HG03175 (cell line): ENCODE results near the gene KMT2B.
A peak's percentile ranks its signal among the peaks of the same experiment; 100 is the strongest.
"Not testable (repeated sequence)": the region's sequence is repeated elsewhere in the genome, so short reads cannot be mapped to it uniquely, and the experiment has no call there.

Experiments
- ATAC-seq: cut with Tn5 transposase; IDR thresholded peaks from one replicate; pipeline ENCODE4 v1.9.1; 2021; ENCODE audit warnings: mild to moderate bottlenecking, moderate library complexity; ENCODE audit not compliant: unreplicated experiment

KMT2B gene

DNA sequence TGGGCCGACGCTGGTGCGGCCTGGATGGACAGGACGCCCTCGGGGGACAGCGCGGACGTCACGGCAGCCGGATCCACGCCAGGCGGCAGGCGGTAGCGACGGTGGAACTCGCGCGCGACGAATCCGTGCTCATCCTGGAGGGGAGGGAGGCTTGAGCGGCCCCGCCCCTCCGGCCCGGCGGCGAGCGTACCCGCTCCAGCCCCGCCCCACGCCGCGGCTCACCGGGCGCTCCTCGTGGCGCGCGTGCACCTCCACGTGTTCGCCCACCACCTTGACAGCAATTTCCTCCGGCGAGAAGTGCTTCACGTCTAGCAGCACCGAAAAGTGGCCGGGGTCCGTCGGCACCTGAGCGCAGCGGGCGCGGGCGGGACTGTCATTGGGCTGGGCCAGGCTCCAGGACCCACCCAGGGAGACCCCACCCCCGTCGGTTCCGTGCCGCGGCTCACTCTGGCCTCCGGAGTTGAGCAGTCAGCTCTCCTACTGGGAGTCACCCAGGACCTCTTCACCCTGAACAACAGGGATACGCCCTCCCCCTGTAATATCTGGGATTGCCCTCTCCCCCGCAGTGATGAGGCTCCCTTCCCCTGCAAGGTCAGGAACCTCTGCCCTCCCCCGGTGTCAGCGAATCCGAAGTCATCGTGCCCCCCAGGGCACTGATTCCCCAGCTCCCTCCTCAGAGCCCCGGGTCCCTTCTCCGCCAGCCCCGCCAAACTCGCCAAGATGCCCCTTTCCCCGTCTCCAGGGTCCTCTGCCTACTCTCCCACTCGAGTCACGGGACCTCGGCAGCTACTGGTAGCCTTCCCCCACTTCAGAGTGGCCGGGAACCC is 38.0 kb downstream of the KMT2B start:
- ATAC-seq: no peak

DNA sequence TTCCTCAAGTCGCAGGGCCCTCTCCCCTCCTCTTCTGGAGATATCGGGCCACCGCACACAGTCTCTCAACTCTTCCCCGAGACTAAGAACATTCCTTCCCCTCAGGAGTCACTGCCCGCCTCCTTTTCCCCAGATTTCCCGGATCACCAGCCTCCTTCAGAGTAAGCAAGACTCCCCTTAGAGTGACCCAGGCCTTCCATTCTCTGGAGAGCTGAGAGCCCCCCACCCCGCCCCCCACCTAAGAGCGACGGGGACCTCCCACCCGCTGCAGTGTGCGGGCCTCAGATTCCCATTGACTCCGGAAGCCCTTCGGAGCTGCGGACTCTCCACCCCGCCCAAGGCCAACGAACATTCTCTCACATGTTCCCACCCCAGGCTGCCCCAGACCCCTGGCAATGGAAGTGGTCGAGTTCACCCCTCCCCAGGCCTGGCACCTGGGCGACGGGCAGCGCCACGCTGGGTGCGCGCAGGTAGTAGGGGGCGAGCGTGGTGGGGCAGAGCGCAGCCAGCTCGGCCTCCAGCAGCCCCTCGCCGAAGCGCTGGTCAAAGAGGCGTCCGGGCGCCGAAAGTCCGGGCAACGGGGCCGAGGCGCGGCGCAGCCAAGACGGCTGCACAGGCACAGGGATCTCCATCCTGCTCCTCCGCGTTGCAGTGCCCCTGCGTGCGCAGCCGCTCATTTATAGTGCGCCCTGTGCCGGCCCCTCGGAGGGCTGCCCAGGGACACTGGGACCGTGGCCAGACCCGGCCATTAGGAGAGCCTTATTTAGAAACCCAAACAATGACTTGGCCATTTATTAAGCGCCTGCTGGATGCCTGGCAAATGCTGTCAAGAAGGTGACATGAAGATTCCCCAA is 38.8 kb downstream of the KMT2B start, which contains the start of gene HSPB6:
HSPB6 (minus strand) TSS at position 653 of the 854 bp plus-strand sequence; CDS start at position 632, 21 bp downstream.
- ATAC-seq: no peak

DNA sequence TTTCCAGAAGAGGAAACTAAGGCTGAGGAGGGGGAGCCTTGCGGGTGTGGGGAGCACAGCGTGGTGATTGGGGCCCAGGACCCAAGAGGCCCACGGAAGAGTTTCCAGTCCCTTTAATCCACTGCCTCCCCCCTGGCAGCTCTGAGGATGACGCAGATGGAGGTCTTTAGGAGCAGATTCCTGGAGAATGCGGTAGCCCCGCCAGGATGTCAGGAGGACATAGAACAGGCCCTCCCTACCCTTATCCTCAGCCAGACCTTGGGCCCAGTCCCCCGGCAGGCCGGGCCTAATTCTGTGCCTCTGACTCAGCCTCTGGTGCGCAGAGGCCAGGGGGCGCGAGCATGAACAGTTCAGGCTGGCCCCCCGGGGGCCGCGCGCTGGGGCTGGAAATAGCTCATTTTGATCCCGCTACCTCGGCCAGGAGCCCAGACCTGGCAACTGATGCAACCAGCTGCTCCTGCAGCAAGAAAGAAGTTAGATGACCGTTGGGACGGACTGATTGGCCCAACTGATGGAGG is 39.5 kb downstream of the KMT2B start:
- ATAC-seq: peak; percentile 7

DNA sequence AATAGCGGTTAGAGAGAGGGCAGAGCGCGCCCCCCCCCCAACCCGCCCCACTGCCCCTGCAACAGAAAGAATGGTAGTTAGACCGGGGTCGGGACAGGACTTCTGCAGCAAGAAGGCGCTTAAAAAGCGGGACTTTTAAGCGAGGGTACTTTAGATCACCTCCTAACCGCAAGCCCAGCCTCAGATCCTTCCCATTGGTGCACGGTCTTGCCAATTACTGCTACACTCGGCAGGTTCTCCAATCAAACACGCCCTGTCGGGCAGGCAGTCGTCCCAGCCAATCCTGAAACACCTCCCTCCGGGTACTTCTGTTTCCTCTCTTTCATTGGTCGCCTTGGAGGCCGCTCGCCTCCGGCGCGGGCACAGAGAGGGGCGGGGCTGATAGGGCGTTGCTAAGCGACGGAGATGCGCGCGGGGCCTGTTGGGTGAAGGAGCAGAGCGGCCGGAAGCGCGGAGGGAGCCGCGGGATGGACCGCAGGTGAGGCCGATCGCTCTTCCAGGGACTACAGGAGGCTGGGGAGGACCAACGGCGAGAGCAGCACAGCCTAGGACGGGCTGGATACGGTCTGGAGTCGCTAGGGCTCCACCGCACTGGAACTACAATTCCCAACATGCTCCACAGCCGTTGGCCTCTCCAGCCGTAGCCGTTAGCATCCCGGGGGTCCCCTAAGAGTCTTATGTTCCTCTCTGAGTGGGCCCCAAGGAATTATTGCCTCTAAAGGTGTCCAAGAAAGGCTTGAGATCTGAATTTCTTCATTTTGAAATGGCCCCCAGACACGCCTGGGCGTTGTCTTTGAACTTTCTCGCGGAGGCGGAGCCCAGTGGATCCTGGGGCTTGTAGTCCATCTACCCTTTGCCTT is 40.2 kb downstream of the KMT2B start, which contains the start of gene PROSER3:
PROSER3 (plus strand) TSS at position 428 of the 860 bp plus-strand sequence; CDS start at position 468, 40 bp downstream.
- ATAC-seq: peak; percentile 98

DNA sequence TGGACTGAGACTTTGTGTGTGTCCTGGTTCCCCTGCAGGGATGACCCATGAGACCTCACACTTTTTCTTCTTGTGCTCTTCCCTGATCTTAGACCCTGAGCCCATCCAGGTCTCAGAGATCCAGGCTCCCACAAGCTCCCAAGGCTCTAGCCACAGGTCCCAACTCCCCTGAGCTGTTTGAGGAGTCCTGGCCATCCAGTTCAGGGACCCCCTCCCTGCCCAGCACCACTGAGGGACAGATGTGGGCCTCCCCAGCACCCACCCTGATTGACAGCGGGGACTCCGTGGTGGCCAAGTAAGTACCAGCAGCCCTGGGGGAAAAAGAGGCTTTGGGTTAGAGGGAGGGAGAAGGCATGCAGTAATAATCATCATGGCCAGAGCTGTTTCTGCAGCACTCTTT is 41.9 kb downstream of the KMT2B start:
- no peak for ATAC-seq

DNA sequence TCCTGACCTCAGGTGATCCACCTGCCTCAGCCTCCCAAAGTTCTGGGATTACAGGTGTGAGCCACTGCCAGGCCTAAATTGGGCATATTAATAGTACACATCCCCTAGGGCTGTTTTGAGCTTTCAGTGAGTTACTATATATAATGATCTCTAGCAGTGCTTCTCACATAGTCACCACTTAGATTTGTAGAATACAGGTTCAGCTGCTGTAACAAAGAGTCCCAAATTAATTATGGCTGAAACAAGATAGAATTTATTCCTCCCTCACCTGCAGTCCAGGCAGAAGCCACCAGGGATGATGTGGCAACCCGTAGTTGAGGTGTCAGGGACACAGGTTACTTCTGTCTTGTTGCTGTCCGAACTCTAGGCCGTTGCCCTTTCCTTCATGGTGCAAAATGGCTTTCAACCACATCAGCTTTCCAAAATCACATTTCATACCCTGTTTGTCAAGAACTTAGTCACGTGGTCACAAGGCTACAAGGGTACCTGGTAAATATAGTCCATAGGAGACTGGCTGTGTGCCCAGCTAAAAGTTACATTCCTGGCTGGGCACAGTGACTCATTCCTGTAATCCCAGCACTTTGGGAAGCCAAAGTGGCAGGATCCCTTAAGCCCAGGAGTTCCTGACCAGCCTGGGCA is 43.0 kb downstream of the KMT2B start:
- ATAC-seq: no peak

DNA sequence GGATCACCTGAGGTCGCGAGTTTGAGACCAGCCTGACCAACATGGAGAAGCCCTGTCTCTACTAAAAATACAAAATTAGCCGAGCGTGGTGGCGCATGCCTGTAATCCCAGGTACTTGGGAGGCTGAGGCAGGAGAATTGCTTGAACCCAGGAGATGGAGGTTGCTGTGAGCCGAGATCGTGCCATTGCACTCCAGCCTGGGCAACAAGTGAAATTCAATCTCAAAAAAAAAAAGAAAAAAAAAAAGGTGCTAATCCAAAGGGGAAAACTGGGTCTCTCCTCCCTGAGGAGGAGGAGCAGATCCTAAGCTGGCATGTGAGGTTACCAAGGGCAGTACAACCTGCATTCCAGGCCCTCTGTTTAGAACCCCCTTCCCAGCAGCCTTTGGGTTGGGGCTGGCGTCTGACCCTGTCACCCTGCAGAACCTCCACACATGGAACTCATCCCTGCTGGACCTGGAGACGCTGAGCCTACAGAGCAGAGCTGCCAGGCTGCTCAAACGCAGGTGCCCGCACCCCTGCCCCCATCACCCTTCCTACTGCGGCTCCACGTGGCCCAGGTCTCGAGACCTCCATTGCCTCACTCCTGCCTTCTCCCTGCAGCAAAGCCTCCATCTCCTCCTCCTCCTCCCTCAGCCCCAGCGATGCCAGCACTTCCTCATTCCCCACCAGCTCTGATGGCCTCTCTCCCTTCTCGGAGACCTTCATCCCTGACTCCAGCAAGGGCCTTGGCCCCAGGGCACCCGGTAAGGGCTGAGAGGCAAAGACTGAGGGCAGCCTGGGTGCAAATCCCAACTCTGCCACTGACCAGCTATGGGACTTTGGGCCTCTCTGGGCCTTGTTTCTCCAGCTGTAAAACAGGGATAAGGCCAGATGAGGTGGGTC is 46.9 kb downstream of the KMT2B start:
- ATAC-seq: no peak

DNA sequence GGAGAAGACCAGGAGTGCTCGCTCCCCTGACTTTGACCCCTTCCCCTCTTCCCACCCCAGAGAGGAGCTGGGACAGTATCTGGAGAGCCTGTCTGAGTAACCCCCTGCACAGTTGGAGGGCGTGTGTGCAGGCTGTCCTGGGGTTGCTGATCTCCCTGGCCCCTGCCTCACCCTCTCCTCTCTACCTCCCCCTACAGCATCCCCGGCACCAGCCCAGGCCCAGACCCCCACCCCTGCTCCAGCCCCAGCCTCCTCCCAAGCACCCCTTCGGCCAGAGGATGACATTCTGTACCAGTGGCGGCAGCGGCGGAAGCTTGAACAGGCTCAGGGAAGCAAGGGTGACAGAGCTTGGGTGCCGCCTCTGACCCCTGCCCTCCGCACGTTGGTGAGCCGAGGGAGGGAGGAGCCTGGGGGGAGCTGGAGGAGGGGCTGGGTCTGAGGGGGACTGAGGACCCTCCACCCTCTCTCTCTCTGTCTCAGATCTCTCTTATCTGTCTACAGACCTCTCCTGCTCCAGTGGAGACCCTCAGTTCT is 48.8 kb downstream of the KMT2B start:
- no peak for ATAC-seq

DNA sequence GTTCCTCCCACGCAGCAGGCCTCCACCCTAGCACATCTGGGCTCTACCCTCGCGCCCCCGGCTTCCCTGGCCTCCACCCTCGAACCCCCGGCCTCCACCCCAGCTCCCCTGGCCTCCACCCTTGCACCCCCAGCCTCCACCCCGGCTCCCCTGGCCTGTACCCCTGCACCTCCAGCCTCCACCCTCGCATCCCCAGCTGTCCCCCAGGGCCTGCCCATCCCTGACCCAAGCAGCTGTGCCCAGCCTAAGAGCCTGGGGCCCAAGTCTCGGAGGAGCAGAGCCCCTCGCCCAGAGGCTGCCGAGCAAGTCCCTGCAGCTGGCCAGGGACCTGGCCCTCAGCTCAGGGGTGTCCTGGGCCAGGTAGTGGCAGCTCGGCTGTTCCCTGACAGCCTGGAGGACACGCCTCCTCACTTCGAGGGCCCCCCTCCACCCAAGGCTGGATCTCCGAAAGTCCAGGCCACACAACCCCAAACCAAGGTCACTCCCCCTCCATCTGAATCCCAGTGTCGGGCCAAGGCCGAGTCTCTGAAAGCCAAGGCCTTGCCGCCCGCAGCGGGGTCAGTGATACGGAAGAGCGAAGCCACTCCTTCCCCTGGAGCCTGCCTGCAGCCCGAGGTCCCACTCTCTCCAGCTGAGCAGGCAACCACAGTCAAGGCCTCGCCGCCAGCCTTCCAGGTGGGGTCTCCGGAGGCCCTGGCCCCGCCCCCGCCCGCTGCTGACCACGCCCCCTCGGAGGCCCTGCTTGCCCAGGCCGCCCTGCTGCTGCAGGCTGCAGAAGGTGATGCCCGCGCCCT is 49.7 kb downstream of the KMT2B start:
- ATAC-seq: no peak

DNA sequence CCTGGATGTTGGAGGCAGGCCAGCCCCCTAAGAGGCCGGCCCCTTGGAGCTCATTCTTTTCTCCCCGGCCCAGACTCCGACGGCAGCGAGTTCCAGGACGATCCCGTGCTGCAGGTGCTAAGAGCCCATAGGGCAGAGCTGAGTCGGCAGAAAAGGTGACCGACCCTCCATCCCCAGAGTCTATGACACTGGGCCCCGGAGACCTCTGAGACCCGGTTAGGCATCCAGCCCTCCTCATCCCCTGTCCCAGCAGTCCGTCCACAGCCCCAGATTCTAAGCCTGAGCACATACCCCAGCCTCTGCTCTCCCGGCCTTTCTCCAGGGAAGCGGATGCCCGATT is 50.2 kb downstream of the KMT2B start:
- ATAC-seq: no peak

DNA sequence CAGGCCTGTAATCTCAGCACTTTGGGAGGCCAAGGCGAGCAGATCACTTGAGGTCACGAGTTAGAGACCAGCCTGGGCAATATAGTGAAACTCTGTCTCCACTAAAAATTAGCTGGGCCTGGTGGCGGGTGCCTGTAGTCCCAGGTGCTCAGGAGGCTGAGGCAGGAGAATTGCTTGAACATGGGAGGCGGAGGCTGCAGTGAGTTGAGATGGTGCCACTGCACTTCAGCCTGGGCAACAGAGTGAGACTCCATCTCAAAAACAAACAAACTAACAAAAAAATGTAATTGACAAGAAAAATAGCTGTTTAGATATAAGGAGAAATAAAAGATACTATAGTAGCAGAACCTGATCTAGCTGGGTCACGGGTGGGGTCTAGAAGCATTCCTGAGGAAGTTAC is 54.6 kb downstream of the KMT2B start:
- ATAC-seq: not testable (repeated sequence)

DNA sequence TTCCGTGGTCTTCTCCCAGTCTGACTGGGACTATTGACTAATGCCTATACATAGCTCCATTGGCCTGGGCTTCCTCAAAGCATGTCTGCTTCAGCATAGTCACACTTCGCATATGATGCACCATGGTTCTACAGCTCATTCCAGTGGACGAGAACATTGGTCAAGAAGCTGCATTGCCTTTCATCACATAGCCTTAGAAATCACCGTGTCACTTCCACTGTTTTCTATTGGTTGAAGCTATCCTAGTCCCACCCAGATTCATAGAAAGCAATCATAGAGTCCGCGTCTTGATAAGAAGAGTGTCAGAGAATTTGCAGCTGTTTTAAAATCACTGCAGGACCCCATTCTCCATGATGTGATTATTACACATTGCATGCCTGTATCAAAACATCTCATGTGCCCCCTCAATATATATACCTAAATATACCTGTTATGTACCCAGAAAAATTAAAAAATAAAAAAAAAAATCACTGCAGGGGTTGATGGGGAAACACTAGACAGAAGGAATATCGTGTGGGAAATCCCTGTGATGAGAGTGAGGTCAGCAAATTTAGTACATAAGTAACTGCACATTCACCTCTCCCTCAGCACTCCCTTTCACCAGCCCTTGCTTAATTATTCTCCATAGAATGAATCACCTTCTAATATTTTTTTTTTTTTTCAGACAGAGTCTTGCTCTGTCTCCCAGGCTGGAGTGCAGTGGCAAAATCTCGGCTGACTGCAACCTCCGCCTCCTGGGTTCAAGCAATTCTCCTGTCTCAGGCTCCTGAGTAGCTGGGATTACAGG is 55.4 kb downstream of the KMT2B start:
- no peak for ATAC-seq

DNA sequence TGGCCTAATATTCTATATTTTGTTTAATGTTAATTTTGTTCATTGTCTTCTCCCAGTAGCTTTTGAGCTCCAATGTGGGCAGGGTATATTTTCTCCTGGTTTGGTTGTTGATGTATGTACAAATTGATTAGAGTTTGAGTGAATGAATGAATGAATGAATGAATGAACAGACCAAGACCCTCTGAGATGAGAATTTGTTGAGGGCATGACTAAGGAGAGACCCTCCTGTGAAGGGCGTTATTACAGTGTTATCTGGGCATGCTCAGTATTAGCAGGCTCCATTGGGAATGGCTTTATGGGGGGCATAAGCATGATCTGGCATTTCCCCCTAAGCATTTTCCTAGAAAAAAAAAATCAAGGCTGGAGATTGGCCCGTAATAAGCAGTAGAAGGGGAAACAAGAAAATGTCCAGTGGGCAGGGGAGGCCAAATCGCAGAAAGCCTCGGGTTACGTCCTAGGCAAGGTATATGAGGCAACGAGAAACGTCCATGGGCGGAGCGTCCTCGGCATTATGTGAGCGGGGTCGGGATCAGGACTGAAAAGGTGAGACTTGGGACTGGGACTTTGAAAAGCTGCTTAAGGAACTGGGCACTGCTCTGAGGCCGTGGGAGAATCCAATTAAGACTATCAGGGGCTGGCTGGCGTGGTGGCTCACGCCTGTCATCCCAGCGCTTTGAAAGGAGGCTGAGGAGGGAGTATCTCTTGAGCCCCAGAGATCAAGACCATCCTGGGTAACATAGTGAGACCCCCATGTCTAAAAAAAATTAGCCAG is 56.7 kb downstream of the KMT2B start:
- ATAC-seq: no peak

DNA sequence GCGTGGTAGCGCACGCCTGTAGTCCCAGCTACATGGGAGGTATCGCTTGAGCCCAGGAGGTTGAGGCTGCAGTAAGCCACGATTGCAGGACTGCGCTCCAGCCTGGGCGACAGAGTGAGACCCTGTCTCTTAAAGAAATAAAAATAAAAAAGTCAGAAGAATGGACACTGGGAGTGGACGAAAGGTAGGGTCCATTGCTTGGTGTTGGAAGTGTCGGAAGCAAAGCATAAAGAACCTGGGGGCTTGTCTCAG is 57.2 kb downstream of the KMT2B start:
- no peak for ATAC-seq

DNA sequence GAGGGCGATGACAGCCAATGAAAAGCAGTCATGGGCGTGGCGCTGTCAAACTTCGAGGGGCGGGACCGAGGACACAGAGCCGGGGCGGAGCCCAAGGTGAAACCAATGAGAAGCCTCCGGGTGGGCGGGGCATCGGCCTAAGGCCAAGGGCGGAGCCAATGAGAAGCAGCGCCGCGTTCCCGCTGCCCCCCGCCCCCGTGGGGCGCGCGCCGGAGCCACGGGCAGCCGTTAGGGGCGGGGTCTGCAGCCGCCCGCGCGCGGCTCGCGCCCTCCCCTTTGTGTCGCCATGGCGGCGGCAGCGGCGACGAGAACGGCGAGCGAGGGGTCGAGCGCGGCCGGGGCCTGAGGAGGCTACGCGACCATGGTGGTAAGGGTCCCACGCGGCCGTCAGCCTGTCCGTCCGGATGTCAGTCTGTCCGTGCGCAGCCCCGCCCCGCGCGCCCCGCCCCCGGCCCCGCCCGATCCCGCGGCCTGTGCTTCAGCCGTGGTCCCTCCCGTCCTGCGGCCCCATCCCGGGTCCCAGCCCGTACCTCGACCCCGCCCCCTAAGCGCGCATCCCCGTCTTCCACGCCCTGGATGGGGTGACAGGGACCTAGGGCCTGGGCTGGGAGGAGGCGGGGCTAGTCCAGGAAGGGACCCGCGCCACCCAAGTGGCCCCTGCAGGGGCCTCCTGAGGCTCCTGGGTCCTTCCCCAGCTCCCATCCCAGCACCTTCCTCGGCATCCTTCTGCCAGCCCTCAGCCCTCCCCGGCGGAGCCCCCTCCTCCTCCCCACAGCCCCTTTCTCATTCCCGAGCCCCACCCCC is 57.7 kb downstream of the KMT2B start, which contains the start of gene ARHGAP33:
ARHGAP33 (plus strand) TSS at position 267 of the 804 bp plus-strand sequence; CDS start at position 362, 95 bp downstream.
- peak; percentile 93 for ATAC-seq
